ENCODE data around the gene RTN1. TPM values are rescaled to one million over a fixed set of nuclear protein-coding genes. Genes with fewer than 3 reads are reported as not detected.

RTN1 gene
- total and polyA plus RNA-seq, 9 of the 15 experiments (the other 6 are each of a cell fraction or from before 2014, with no cell fraction given): 0.03 to 0.09 TPM; not detected in 7

DNA sequence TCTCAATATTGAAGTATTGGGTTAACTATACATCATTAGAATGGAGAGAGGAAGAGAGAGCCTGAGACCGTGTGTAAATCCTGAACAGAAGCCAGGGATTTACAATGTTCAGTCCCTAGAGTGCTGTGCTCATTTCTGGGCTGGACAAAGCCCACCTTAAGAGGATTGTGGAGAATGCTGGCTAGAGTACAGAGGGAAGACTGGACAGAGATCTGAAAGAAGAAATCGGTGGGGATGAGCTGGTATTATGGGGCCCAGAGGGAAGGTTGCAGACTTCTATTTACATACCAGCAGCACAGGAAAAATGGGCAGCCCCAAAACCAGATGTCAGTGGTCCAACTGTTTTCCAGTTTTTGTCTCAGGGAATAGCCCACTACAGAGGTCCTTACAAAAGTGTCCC is 42.3 kb downstream of the RTN1 start (continued):
- TF ChIP-seq, protein P1, sequence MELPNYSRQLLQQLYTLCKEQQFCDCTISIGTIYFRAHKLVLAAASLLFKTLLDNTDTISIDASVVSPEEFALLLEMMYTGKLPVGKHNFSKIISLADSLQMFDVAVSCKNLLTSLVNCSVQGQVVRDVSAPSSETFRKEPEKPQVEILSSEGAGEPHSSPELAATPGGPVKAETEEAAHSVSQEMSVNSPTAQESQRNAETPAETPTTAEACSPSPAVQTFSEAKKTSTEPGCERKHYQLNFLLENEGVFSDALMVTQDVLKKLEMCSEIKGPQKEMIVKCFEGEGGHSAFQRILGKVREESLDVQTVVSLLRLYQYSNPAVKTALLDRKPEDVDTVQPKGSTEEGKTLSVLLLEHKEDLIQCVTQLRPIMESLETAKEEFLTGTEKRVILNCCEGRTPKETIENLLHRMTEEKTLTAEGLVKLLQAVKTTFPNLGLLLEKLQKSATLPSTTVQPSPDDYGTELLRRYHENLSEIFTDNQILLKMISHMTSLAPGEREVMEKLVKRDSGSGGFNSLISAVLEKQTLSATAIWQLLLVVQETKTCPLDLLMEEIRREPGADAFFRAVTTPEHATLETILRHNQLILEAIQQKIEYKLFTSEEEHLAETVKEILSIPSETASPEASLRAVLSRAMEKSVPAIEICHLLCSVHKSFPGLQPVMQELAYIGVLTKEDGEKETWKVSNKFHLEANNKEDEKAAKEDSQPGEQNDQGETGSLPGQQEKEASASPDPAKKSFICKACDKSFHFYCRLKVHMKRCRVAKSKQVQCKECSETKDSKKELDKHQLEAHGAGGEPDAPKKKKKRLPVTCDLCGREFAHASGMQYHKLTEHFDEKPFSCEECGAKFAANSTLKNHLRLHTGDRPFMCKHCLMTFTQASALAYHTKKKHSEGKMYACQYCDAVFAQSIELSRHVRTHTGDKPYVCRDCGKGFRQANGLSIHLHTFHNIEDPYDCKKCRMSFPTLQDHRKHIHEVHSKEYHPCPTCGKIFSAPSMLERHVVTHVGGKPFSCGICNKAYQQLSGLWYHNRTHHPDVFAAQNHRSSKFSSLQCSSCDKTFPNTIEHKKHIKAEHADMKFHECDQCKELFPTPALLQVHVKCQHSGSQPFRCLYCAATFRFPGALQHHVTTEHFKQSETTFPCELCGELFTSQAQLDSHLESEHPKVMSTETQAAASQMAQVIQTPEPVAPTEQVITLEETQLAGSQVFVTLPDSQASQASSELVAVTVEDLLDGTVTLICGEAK (IDR thresholded peaks at IDR 0.05): no peak
- TF ChIP-seq, protein P1 (CRISPR knock-in tag; IDR thresholded peaks at IDR 0.05): no peak
- TF ChIP-seq LARP7 (IDR thresholded peaks at IDR 0.05) (no peak), TCF3 (CRISPR knock-in tag; IDR thresholded peaks at IDR 0.05) (no peak), KLF10 (CRISPR knock-in tag; IDR thresholded peaks at IDR 0.05) (no peak)
- TF ChIP-seq, protein P2, sequence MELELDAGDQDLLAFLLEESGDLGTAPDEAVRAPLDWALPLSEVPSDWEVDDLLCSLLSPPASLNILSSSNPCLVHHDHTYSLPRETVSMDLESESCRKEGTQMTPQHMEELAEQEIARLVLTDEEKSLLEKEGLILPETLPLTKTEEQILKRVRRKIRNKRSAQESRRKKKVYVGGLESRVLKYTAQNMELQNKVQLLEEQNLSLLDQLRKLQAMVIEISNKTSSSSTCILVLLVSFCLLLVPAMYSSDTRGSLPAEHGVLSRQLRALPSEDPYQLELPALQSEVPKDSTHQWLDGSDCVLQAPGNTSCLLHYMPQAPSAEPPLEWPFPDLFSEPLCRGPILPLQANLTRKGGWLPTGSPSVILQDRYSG (tag; conservative IDR thresholded peaks at IDR 0.05; ENCODE audit: low read depth): no peak

Data from K562 (cell line).